Smooth muscle cell of bladder (primary cell): ENCODE results near the gene OR2W3. TPM values are rescaled to one million over a fixed set of nuclear protein-coding genes. Genes with fewer than 3 reads are reported as not detected.

Experiments
- total RNA-seq: library from RNA; depleted of rRNA; stranded (reverse); fragments of >200 nt; gene quantifications from 2 replicates; pipeline ENCODE4 v1.2.3, GENCODE V29; 2014

Gene OR2W3
- total RNA-seq, result not detected in 2 replicates

GRCh38 chr1:247895163-247895637 is at the start of gene OR2W3:
TSS of gene OR2W3 (plus strand) at chr1:247895587. CDS start at chr1:247895587, 0 bp downstream.

GRCh38 chr1:247857069-247857984 is 38.1 kb upstream of the OR2W3 start, which contains the start of gene TRIM58:
TSS of gene TRIM58 (plus strand) at chr1:247857187. CDS start at chr1:247857247, 60 bp downstream.

GRCh38 chr1:247919952-247920351 is 24.6 kb downstream of the OR2W3 start, which contains the start of gene OR2T8:
TSS of gene OR2T8 (plus strand) at chr1:247920252. CDS start at chr1:247921018, 766 bp downstream.

GRCh38 chr1:247924868-247925267 is 29.5 kb downstream of the OR2W3 start, which contains the start of gene OR2AJ1:
TSS of gene OR2AJ1 (plus strand) at chr1:247924889. CDS start at chr1:247933769, 8,880 bp downstream.

Other genes starting within 250 kb of the OR2W3 start
- not detected in 2 replicates for gene OR13G1, start 215.8 kb upstream of the OR2W3 start, total RNA-seq
- gene OR6F1, start 178.9 kb upstream of the OR2W3 start, total RNA-seq, result not detected in 2 replicates
- gene OR14K1, start 157.0 kb upstream of the OR2W3 start, total RNA-seq, result not detected in 2 replicates
- not detected in 2 replicates for gene OR14A2, start 147.4 kb upstream of the OR2W3 start, total RNA-seq
- not detected in 2 replicates for gene OR1C1, start 135.0 kb upstream of the OR2W3 start, total RNA-seq
- gene OR14A16, start 71.5 kb upstream of the OR2W3 start, total RNA-seq, result not detected in 2 replicates
- gene OR11L1, start 53.7 kb upstream of the OR2W3 start, total RNA-seq, result not detected in 2 replicates
- gene TRIM58, start 38.4 kb upstream of the OR2W3 start, total RNA-seq, result 0.14 and 0.18 TPM in 2 replicates
- gene OR2T8, start 24.7 kb downstream of the OR2W3 start, total RNA-seq, result not detected in 2 replicates
- gene OR2AJ1, start 29.3 kb downstream of the OR2W3 start, total RNA-seq, result not detected in 2 replicates
- gene OR2L8, start 53.3 kb downstream of the OR2W3 start, total RNA-seq, result not detected in 2 replicates
- gene OR2AK2, start 69.6 kb downstream of the OR2W3 start, total RNA-seq, result not detected in 2 replicates
- not detected in 2 replicates for gene OR2L5, start 118.1 kb downstream of the OR2W3 start, total RNA-seq
- under 0.01 TPM in 1 of 2 replicates, not detected in the other for gene OR2L2, start 134.5 kb downstream of the OR2W3 start, total RNA-seq
- gene OR2L3, start 151.2 kb downstream of the OR2W3 start, total RNA-seq, result not detected in 2 replicates
- not detected in 2 replicates for gene OR2L13, start 199.6 kb downstream of the OR2W3 start, total RNA-seq
- gene OR2M5, start 249.6 kb downstream of the OR2W3 start, total RNA-seq, result not detected in 2 replicates